ENCODE data around the gene TBX5. TPM values are rescaled to one million over a fixed set of nuclear protein-coding genes. Genes with fewer than 3 reads are reported as not detected.

Gene TBX5
- total RNA-seq, 1 donor from 2014 or later = 8.4 TPM

GRCh38 chr12:114443607-114444421 lies 37.9 kb upstream of the TBX5 start:
- no peak for DNase-seq (ENCODE audit: low spot score in 2 of 2, unreplicated experiment in 2 of 2)
- H3K4me3 Mint-ChIP-seq = peak overlapping the region; percentile 11
- peaks cover 100% of the 10 kb centered on the region for H3K27me3 Mint-ChIP-seq (ENCODE audit: low read depth)
- H3K27ac Mint-ChIP-seq = no peak overlapping the region
- no peaks in the 10 kb centered on the region for H3K36me3 Mint-ChIP-seq
- H3K9me3 Mint-ChIP-seq = no peaks in the 10 kb centered on the region
- H3K4me1 Mint-ChIP-seq = peaks cover 13% of the 10 kb centered on the region
- no peak for TF ChIP-seq CTCF (IDR thresholded peaks at IDR 0.05; ENCODE audit: unreplicated experiment)

DNA sequence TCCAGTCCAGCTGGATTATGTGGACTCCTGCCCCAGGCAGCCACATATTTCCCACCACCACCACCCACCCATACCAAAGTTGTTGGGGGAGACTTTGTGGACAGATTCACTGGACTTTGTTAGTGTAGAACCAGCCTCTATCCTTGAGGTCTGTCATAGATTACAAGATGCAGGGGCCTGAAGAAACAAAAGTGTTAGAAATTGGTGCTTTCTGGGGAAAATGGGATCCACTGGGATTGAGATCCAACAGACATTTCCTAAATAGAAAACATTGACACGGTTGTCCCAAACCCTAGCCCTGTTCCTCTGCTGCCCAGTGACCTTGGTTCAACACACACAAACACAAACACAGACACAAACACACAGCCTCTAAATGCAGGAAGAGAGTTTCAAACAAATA lies 36.6 kb upstream of the TBX5 start:
- Mint-ChIP-seq H3K27me3 (ENCODE audit: low read depth) (peaks cover 100% of the 10 kb centered on the region), H3K9me3 (no peaks in the 10 kb centered on the region), H3K27ac (no peak overlapping the region), H3K4me1 (peaks cover 13% of the 10 kb centered on the region), H3K4me3 (no peak overlapping the region), H3K36me3 (no peaks in the 10 kb centered on the region)
- no peak for DNase-seq (ENCODE audit: low spot score in 2 of 2, unreplicated experiment in 2 of 2)
- TF ChIP-seq CTCF (IDR thresholded peaks at IDR 0.05; ENCODE audit: unreplicated experiment) = no peak

GRCh38 chr12:114441545-114441944 lies 35.6 kb upstream of the TBX5 start:
- H3K4me1 Mint-ChIP-seq = peaks cover 11% of the 10 kb centered on the region
- H3K27ac Mint-ChIP-seq = no peak overlapping the region
- H3K27me3 Mint-ChIP-seq (ENCODE audit: low read depth) = peaks cover 100% of the 10 kb centered on the region
- H3K4me3 Mint-ChIP-seq = no peak overlapping the region
- H3K36me3 Mint-ChIP-seq = no peaks in the 10 kb centered on the region
- no peak for DNase-seq (ENCODE audit: low spot score in 2 of 2, unreplicated experiment in 2 of 2)
- no peak for TF ChIP-seq CTCF (IDR thresholded peaks at IDR 0.05; ENCODE audit: unreplicated experiment)
- H3K9me3 Mint-ChIP-seq = peaks cover 2% of the 10 kb centered on the region

GRCh38 chr12:114441039-114441383 lies 35.1 kb upstream of the TBX5 start:
- H3K36me3 Mint-ChIP-seq = no peaks in the 10 kb centered on the region
- no peak for TF ChIP-seq CTCF (IDR thresholded peaks at IDR 0.05; ENCODE audit: unreplicated experiment)
- DNase-seq (ENCODE audit: low spot score in 2 of 2, unreplicated experiment in 2 of 2) = no peak
- no peak overlapping the region for H3K27ac Mint-ChIP-seq
- peaks cover 100% of the 10 kb centered on the region for H3K27me3 Mint-ChIP-seq (ENCODE audit: low read depth)
- H3K9me3 Mint-ChIP-seq = peaks cover 6% of the 10 kb centered on the region
- peak overlapping the region; percentile 40 for H3K4me3 Mint-ChIP-seq
- H3K4me1 Mint-ChIP-seq = peaks cover 11% of the 10 kb centered on the region

GRCh38 chr12:114440270-114441038 lies 34.5 kb upstream of the TBX5 start:
- H3K27ac Mint-ChIP-seq = no peak overlapping the region
- H3K4me1 Mint-ChIP-seq = peaks cover 11% of the 10 kb centered on the region
- peaks cover 6% of the 10 kb centered on the region for H3K9me3 Mint-ChIP-seq
- no peak for DNase-seq (ENCODE audit: low spot score in 2 of 2, unreplicated experiment in 2 of 2)
- H3K36me3 Mint-ChIP-seq = no peaks in the 10 kb centered on the region
- TF ChIP-seq CTCF (IDR thresholded peaks at IDR 0.05; ENCODE audit: unreplicated experiment) = no peak
- peak overlapping the region; percentile 40 for H3K4me3 Mint-ChIP-seq
- peaks cover 99% of the 10 kb centered on the region for H3K27me3 Mint-ChIP-seq (ENCODE audit: low read depth)
